Left hindlimb (tissue), 1 donor: ENCODE results near the gene FYN.

Source experiments
- DNase-seq: peaks from one replicate; pipeline ENCODE4 v3.0.0-alpha.2; 2018

FYN gene

DNA sequence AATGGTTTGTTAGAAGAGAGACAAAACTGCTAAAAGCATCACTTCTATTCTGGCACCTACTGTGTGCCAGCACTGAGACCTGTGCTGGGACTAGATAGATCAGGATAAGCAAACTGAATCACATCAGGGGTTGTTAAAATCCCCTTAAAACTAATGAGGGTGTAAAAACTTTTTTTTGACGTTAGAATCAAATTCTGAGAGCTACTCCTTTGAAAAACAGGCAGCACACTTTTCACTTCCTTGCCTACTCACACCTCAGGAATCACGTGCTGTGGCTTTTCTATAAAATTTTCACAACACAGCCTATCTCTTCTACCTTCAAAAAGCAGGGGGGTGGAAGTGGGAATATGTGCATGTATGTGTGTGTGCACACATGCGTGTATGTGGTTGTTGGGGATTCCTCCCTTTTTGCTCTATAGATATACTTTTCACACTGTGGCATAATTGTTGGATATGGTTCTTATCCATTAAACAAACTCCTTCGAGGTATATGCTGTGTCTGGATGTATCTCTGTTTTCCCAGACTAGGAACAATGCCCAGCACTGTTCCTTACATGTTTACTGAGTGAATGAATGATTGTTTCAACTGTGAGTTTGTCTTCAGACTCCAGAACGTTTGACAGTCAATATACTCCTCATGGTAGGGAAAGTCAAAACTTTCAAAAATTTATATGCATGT is 105.4 kb downstream of the FYN start:
- no peak for DNase-seq

DNA sequence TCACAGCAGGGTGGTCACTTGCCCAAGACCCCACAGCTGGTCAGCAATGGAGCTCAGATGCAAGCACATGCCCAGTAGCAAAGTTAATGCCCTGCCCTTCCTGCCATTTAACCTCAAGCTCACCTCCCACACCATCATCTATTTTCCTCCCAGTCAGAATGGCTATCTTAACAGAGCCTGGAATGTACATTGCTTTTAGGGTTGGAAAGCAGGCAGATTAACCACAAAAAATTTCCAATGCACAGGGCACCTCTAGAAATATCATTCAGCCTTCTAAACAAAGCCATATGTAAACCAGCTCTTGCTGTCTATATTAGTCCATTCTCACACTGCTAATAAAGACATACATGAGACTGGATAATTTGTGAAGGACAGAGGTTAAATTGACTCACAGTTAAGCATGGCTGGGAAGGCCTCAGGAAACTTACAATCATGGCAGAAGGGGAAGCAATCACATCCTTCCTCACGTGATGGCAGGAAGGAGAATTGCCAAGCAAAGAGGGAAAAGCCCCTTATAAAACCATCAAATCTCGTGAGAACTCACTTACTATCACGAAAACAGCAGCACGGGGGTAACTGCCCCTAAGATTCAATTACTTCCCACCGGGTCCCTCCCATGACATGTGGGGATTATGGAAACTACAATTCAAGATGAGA is 106.9 kb downstream of the FYN start:
- DNase-seq: no peak

DNA sequence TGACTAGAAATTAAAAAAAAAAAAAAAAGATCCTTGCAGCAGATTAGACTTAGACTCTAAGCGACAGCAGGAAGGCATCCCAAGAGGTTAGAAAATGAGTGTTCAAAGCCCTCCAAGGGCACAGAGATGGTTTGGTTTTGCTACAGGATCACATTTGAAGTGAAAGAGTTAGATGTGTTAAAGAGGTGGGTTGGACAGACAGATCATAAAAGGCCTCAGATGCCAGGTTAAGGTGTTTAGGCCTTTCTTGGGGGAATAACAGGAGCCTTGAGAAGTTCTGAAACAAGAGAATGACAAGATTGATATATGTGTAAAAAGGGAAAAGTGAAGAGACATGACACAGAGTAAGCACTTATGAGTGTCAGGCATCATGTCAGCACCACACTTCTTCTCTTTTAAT is 107.5 kb downstream of the FYN start:
- DNase-seq: no peak

GRCh38 chr6:111764238-111765175 is 108.7 kb downstream of the FYN start:
- DNase-seq: no peak

DNA sequence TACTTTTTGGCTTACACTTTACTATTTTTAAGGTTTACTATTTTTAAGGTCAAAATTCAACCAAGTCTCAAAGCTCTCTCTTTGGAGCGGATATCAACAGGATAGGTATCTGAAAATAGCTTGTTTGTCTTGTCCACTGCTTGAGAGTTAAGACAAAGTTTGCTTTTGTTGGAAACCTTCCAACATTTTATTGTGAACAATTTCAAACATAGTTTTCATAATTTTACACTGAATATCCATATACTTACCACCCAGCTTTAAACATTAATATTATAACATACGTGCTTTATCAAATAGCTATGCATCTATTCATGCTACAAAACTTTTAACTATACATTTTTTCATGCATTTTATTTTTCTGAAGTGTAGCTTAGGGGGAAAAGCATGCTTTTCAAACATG is 109.9 kb downstream of the FYN start:
- no peak for DNase-seq

DNA sequence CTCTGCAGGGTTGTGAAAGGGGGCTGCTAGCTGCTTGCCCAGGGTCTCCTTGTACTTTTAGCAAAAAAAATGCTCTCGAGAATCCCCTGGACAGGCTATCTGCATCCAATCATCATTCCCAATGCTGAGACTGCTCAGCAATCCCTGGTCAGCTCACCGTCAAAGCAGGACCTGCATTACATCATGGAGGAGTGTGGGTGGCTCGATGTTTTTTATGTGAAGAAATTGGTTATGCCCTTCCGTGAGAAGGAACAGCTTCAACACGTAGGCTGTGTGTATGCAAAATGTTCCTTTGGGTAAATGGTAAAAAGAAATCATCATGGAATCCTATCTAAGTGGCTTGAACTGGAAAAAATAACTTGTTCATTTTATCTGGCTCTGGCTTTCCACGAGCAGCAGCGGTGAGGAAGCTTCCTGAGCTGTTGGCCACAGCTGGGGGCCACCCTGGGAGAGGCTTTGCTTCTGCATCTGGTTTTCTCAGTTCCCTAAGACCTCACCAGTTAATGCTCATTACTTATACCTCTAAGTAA is 111.4 kb downstream of the FYN start:
- no peak for DNase-seq

GRCh38 chr6:111761212-111761611 is 112.0 kb downstream of the FYN start:
- DNase-seq: no peak

DNA sequence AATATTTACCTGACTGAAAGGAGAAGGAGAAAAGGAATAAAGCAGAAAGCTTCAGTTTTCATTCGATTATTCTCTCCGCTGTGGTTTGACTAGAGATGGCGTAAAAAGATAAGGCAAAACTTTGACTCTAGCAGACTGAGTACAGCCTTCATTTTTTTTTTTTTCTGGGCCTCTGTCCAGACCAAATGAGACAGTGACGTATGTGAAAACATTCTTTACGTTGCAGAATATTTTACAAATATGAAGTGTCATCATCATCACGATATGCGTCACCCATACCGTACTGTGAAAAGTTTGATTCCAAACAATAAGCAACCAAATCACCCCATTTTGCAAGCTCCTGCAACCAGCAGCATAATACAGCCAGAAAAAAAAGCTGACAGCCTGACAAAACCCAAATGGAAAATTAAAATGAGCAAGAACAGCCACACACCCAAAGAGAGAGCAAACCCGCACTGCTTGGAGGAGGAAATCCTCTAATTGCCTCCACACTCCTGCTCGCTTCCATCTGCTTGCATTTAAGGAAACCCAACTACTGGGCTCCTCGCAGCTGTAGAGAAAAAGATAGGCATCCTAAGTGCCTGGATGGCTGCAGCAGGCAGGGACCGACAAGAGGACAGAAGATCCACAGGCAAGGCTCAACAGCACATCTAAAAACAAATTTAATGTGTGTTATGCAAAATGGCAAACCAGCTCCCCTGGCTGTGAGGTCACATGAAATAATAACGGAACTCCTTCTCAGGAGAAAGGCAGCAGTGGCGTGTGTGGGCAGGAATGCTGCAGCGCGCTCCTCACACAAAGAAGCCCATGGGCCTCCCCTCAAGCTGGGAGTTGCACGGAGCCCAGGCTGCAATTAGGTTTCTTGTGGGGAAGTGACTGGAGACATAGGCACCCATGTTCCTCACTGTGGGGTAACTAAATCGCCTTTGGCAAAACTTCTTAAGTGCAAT is 113.1 kb downstream of the FYN start:
- peak; percentile 72 for DNase-seq

GRCh38 chr6:111759331-111759835 is 113.9 kb downstream of the FYN start:
- no peak for DNase-seq

DNA sequence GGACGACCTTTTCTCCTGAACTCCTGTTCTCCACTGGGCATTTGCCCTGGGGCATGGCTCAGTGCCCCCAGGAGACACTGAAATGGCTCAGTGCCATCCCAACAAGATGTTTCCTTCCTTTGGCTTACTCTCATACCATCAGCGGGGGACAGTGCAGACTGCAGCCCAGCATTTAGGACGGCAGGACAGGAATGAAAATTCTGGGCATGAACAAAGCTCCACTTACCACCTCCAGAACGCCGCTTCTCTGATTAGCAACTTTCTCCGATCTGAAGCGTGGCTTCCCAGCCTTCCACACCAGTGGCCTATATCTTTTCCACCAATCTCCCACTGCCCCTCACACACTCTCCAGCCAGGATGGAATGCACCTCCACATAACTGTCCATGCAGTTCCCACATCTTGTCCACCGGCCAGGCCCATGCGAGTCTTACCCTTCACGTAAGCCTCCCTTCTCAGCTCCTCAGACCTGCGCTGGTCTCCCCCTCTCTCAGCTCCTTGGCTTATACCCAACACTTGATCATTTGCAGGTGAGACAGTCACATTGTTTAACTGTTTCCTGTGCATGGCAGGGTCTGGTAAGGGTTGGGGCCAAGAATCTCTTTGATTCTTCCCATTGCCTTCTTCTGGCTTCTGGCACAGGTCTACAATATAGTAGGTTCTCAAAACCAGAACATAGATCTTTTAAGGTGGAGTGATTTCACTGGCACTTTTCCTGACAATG is 114.5 kb downstream of the FYN start:
- no peak for DNase-seq

DNA sequence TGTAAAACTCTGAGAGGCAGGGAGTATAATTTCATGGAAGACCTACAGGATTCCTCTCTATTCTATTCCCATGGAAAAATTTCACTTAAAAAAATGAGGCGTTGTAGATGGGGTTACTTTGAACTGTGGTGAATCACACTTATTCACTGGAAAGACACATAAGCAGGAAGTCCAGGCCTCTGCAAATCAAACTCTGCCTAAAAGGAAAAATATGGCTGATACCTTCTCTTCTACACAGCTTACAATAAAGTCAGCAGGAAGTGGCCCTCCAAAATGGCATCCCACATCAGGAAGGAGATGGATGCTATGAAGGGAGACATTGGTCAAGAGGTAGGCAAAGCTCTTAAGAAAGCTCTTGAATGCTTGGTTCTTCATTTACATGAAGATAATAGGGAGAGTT is 115.9 kb downstream of the FYN start:
- no peak for DNase-seq

DNA sequence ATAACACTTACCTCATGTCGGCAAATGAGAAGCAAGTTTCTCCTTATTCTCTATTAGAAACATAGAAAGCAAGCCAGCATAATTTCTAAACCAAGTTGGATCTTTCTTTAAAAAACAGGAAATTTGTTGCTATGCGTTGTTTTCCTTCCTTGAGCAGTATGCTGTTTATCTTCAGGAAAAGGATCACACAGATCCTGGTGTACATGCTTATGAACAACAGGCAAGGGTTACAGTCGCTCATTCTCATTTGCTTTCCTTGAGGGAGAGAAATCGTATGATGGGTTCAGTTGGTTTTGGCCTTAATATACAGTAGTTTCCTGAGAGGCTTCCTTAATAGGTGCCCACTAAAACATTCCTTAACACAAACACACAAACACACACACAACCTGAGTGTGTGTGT is 118.8 kb downstream of the FYN start:
- no peak for DNase-seq

DNA sequence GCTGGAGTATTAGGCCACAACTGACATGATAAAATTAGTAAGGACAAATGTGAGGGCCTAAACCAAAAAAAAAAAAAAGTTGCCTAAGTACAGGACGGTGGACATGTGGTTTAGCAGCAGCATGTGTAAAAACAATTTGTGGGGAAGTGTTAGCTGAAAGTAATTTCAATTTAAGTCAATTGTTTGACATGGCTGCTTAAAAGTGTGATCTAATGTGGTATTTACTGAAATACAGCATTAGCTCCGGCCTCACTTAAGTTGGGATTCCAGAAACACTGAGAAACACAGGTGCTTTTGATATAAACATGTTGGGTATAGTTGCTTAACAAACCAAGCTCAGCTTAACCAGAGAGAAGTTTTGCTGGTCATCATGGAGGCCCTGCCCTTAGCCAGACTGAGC is 119.7 kb downstream of the FYN start:
- no peak for DNase-seq

GRCh38 chr6:111752476-111752875 is 120.8 kb downstream of the FYN start:
- DNase-seq: no peak

- DNase-seq: no peak
These were observed 122.2 kb downstream of the FYN start for GRCh38 chr6:111750753-111751673.

- DNase-seq: no peak
These were observed 123.1 kb downstream of the FYN start for GRCh38 chr6:111750153-111750552.

- no peak for DNase-seq
These were observed 125.0 kb downstream of the FYN start for GRCh38 chr6:111748231-111748647.

DNA sequence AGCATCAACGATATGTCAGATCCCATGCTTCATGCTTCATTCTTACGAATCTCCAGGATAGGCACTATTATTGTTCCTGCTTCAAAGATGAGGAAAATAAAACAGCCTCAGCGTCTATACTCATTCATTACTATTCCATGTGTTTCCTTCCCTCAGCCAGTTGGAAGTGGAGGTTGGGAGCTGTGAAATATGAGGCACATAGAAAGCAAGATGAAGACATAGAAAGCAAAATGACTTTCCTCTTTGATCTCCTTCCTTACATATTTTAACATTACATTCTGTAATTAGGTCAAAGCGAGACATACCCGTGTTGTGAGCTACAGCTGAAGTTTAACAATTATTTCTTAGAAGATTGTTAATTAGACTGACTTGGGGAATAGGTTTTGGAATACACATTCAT is 125.4 kb downstream of the FYN start:
- no peak for DNase-seq

GRCh38 chr6:111747396-111747795 is 125.9 kb downstream of the FYN start:
- DNase-seq: no peak

DNA sequence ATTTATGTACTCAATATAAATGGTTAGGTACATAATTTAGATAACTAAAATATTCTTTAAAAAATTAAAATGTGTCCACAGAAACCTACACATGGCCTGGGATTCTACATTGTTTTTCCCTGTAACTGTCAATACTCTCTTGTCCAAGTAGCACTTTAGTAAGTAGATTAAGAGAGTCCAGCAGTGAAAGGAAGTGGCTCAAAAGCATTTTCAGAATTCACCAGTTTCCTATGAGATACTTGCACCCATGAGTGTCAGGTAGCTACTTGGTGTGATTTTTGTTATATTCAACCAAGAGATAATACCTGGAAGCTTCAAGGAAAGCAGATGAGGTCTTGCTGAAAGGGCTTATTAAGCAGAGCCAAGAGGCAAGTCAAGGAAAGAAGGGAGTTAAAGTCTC is 126.3 kb downstream of the FYN start:
- no peak for DNase-seq
